ENCODE results near the gene TMBIM1. TPM values are rescaled to one million over a fixed set of nuclear protein-coding genes. Genes with fewer than 3 reads are reported as not detected.

Gene TMBIM1
- total and polyA plus RNA-seq, 2 donors (not counting 3 experiments of a cell fraction or from before 2014, with no cell fraction given) = 141 to 229 TPM

GRCh38 chr2:218278531-218279360 lies 13.6 kb downstream of the TMBIM1 start:
- H3K4me3 ChIP-seq (replicated peaks in 1 of 3; ENCODE audit: insufficient read depth in 1 of 3, low read depth in 1 of 3, low read length in 3 of 3) = no peak overlapping the region
- H3K4me2 ChIP-seq (ENCODE audit: insufficient read depth, low read length) = no peak overlapping the region
- no peak for TF ChIP-seq FOS (IDR thresholded peaks at IDR 0.05; ENCODE audit: borderline replicate concordance, insufficient read depth, low read length)
- TF ChIP-seq JUN (IDR thresholded peaks at IDR 0.05; ENCODE audit: borderline replicate concordance, insufficient read depth, insufficient read length, low read depth) = no peak
- no peak for TF ChIP-seq POLR2AphosphoS5 (IDR thresholded peaks at IDR 0.05; ENCODE audit: insufficient read depth, low read depth, low read length)
- H3K9me3 ChIP-seq (replicated peaks; ENCODE audit: control insufficient read depth, insufficient read depth, low read length) = no peaks in the 10 kb centered on the region
- CTCF ChIA-PET = no interaction called here
- no peak overlapping the region for H2AFZ ChIP-seq (ENCODE audit: low read depth, low read length)
- POLR2A ChIA-PET = no interaction called here
- dilution Hi-C loops (cut with MboI; ENCODE audit: extremely low pct_ligation_motif_present, low sequenced_read_pairs) (no loop called here), intact Hi-C loops (cut with micrococcal nuclease) (no loop called here)
- no peak for FAIRE-seq
- no peak for DNase-seq (ENCODE audit: low read depth, low spot score)
- no peak overlapping the region for H3K27ac ChIP-seq (ENCODE audit: insufficient read depth, low read depth, low read length)
- no peaks in the 10 kb centered on the region for H3K9me1 ChIP-seq (replicated peaks; ENCODE audit: control insufficient read depth, extremely low read depth, insufficient read depth, low read length)
- H4K20me1 ChIP-seq (replicated peaks; ENCODE audit: control insufficient read depth, extremely low read depth, insufficient read depth, low read length) = no peaks in the 10 kb centered on the region
- H3K36me3 ChIP-seq (ENCODE audit: control insufficient read depth in 2 of 2, extremely low read depth in 1 of 2, insufficient read depth in 2 of 2, low read length in 2 of 2) = peaks cover 24 to 73% of the 10 kb centered on the region in 2 experiments
- no peak overlapping the region for H3K9ac ChIP-seq (replicated peaks; ENCODE audit: extremely low read depth, insufficient read depth, low read length)
- peaks cover 15% of the 10 kb centered on the region for H3K4me1 ChIP-seq (ENCODE audit: control insufficient read depth, extremely low read depth, insufficient read depth, low read length)
- no TSS peak for BruUV-seq (replicated peaks)
- no peaks in the 10 kb centered on the region for H3K27me3 ChIP-seq (ENCODE audit: control insufficient read depth in 2 of 2, insufficient read depth in 2 of 2, low read length in 2 of 2)
- H3K79me2 ChIP-seq (ENCODE audit: control insufficient read depth, insufficient read depth, low read length) = peaks cover 23% of the 10 kb centered on the region

- Histone ChIP-seq H3K4me2 (ENCODE audit: insufficient read depth, low read length) (no peak overlapping the region), H3K4me1 (ENCODE audit: control insufficient read depth, extremely low read depth, insufficient read depth, low read length) (peaks cover 10% of the 10 kb centered on the region), H3K27me3 (ENCODE audit: control insufficient read depth in 2 of 2, insufficient read depth in 2 of 2, low read length in 2 of 2) (no peaks in the 10 kb centered on the region), H3K9me1 (replicated peaks; ENCODE audit: control insufficient read depth, extremely low read depth, insufficient read depth, low read length) (no peaks in the 10 kb centered on the region), H3K27ac (ENCODE audit: insufficient read depth, low read depth, low read length) (no peak overlapping the region), H3K36me3 (ENCODE audit: control insufficient read depth in 2 of 2, extremely low read depth in 1 of 2, insufficient read depth in 2 of 2, low read length in 2 of 2) (peaks cover 24 to 76% of the 10 kb centered on the region in 2 experiments), H3K4me3 (replicated peaks in 1 of 3; ENCODE audit: insufficient read depth in 1 of 3, low read depth in 1 of 3, low read length in 3 of 3) (no peak overlapping the region), H3K9me3 (replicated peaks; ENCODE audit: control insufficient read depth, insufficient read depth, low read length) (no peaks in the 10 kb centered on the region), H3K79me2 (ENCODE audit: control insufficient read depth, insufficient read depth, low read length) (peaks cover 15% of the 10 kb centered on the region), H3K9ac (replicated peaks; ENCODE audit: extremely low read depth, insufficient read depth, low read length) (no peak overlapping the region), H4K20me1 (replicated peaks; ENCODE audit: control insufficient read depth, extremely low read depth, insufficient read depth, low read length) (no peaks in the 10 kb centered on the region), H2AFZ (ENCODE audit: low read depth, low read length) (no peak overlapping the region)
- dilution Hi-C loops (cut with MboI; ENCODE audit: extremely low pct_ligation_motif_present, low sequenced_read_pairs) = no loop called here
- FAIRE-seq (no peak), DNase-seq (ENCODE audit: low read depth, low spot score) (no peak)
- POLR2A ChIA-PET = no interaction called here
- no TSS peak for BruUV-seq (replicated peaks)
- CTCF ChIA-PET = no interaction called here
- TF ChIP-seq POLR2AphosphoS5 (IDR thresholded peaks at IDR 0.05; ENCODE audit: insufficient read depth, low read depth, low read length) (no peak), MYC (IDR thresholded peaks at IDR 0.05; ENCODE audit: low read depth, low read length) (no peak), FOS (IDR thresholded peaks at IDR 0.05; ENCODE audit: borderline replicate concordance, insufficient read depth, low read length) (no peak)
- intact Hi-C loops (cut with micrococcal nuclease) = no loop called here
Observed at GRCh38 chr2:218277921-218278320, 14.4 kb downstream of the TMBIM1 start.
